ENCODE results near the gene CHMP4A. TPM values are rescaled to one million over a fixed set of nuclear protein-coding genes. Genes with fewer than 3 reads are reported as not detected.

CHMP4A gene
- total RNA-seq, 1 experiment from 2014 or later, result 88.6 TPM

GRCh38 chr14:24189460-24189859 is 23.8 kb downstream of the CHMP4A start:
- no peak overlapping the region for H3K4me3 Mint-ChIP-seq (ENCODE audit: unreplicated experiment)
- intact Hi-C loops (cut with micrococcal nuclease), result loop anchor here (2.0 kb wide), 1 partner anchor 23 kb away; the partner anchor contains the start of gene CHMP4A
- H3K27me3 Mint-ChIP-seq (ENCODE audit: insufficient read depth, unreplicated experiment), result no peaks in the 10 kb centered on the region
- ChIA-PET POLR2A (interaction anchor here (0.5 to 4.0 kb wide), 23 partner anchors 10 to 855 kb away, joined by 3 to 27 read pairs (median 4); partner anchors contain the start of genes CHMP4A, DCAF11, EMC9 and GMPR2), CTCF (interaction anchor here (0.7 to 7.0 kb wide), 4 partner anchors 10 to 120 kb away, joined by 3 to 51 read pairs (median 4); partner anchors contain the start of gene IRF9)
- H3K9me3 Mint-ChIP-seq (ENCODE audit: unreplicated experiment), result no peaks in the 10 kb centered on the region
- H3K4me1 Mint-ChIP-seq (ENCODE audit: insufficient read depth, unreplicated experiment), result peaks cover 18% of the 10 kb centered on the region
- H3K27ac Mint-ChIP-seq (ENCODE audit: low read depth, unreplicated experiment), result no peak overlapping the region
- peaks cover 63% of the 10 kb centered on the region for H3K36me3 Mint-ChIP-seq (ENCODE audit: insufficient read depth, unreplicated experiment)
- no peak for DNase-seq (ENCODE audit: unreplicated experiment)
- no peak for TF ChIP-seq CTCF (IDR thresholded peaks at IDR 0.05; ENCODE audit: unreplicated experiment)
- no TSS peak for BruUV-seq (replicated peaks)

GRCh38 chr14:24189059-24189375 is 24.3 kb downstream of the CHMP4A start:
- peaks cover 61% of the 10 kb centered on the region for H3K36me3 Mint-ChIP-seq (ENCODE audit: insufficient read depth, unreplicated experiment)
- no peak for TF ChIP-seq CTCF (IDR thresholded peaks at IDR 0.05; ENCODE audit: unreplicated experiment)
- ChIA-PET CTCF (interaction anchor here (0.6 to 7.0 kb wide), 7 partner anchors 10 to 121 kb away, joined by 3 to 51 read pairs (median 3); partner anchors contain the start of genes IRF9, LTB4R2 and REC8), POLR2A (interaction anchor here (0.6 to 4.0 kb wide), 22 partner anchors 9 to 868 kb away, joined by 3 to 27 read pairs (median 4); partner anchors contain the start of genes CHMP4A, CIDEB, DCAF11 and EMC9)
- H3K27ac Mint-ChIP-seq (ENCODE audit: low read depth, unreplicated experiment), result peak overlapping the region; percentile 84
- intact Hi-C loops (cut with micrococcal nuclease), result loop anchor here (2.0 kb wide), 1 partner anchor 24 kb away; the partner anchor contains the start of gene CHMP4A
- peaks cover 15% of the 10 kb centered on the region for H3K4me1 Mint-ChIP-seq (ENCODE audit: insufficient read depth, unreplicated experiment)
- no TSS peak for BruUV-seq (replicated peaks)
- no peaks in the 10 kb centered on the region for H3K9me3 Mint-ChIP-seq (ENCODE audit: unreplicated experiment)
- DNase-seq (ENCODE audit: unreplicated experiment), result no peak
- no peaks in the 10 kb centered on the region for H3K27me3 Mint-ChIP-seq (ENCODE audit: insufficient read depth, unreplicated experiment)
- H3K4me3 Mint-ChIP-seq (ENCODE audit: unreplicated experiment), result peak overlapping the region; percentile 81

GRCh38 chr14:24188251-24189058 is 24.8 kb downstream of the CHMP4A start, which contains the start of gene IPO4:
TSS of gene IPO4 (minus strand) at chr14:24188816. CDS start at chr14:24188787, 29 bp downstream.
- peak; percentile 97 for DNase-seq (ENCODE audit: unreplicated experiment)
- no peaks in the 10 kb centered on the region for H3K27me3 Mint-ChIP-seq (ENCODE audit: insufficient read depth, unreplicated experiment)
- TSS peak; percentile 56 for BruUV-seq (replicated peaks)
- H3K36me3 Mint-ChIP-seq (ENCODE audit: insufficient read depth, unreplicated experiment), result peaks cover 60% of the 10 kb centered on the region
- intact Hi-C loops (cut with micrococcal nuclease), result loop anchor here (2.0 kb wide), 1 partner anchor 24 kb away; the partner anchor contains the start of gene CHMP4A
- H3K9me3 Mint-ChIP-seq (ENCODE audit: unreplicated experiment), result no peaks in the 10 kb centered on the region
- peaks cover 12% of the 10 kb centered on the region for H3K4me1 Mint-ChIP-seq (ENCODE audit: insufficient read depth, unreplicated experiment)
- POLR2A ChIA-PET, result interaction anchor here (0.6 to 4.0 kb wide), 22 partner anchors 9 to 867 kb away, joined by 3 to 27 read pairs (median 4); partner anchors contain the start of genes CHMP4A, CIDEB, DCAF11 and EMC9
- peak within 1 kb of the TSS; percentile 81 for H3K4me3 Mint-ChIP-seq (ENCODE audit: unreplicated experiment)
- no peak for TF ChIP-seq CTCF (IDR thresholded peaks at IDR 0.05; ENCODE audit: unreplicated experiment)
- CTCF ChIA-PET, result interaction anchor here (0.6 to 7.0 kb wide), 8 partner anchors 9 to 122 kb away, joined by 3 to 51 read pairs (median 3); partner anchors contain the start of genes IRF9, LTB4R2 and REC8
- H3K27ac Mint-ChIP-seq (ENCODE audit: low read depth, unreplicated experiment), result peak within 1 kb of the TSS; percentile 84

GRCh38 chr14:24187539-24187915 is 25.8 kb downstream of the CHMP4A start:
- H3K4me3 Mint-ChIP-seq (ENCODE audit: unreplicated experiment), result peak overlapping the region; percentile 81
- H3K27me3 Mint-ChIP-seq (ENCODE audit: insufficient read depth, unreplicated experiment), result no peaks in the 10 kb centered on the region
- no TSS peak for BruUV-seq (replicated peaks)
- intact Hi-C loops (cut with micrococcal nuclease), result no loop called here
- no peak for DNase-seq (ENCODE audit: unreplicated experiment)
- peaks cover 57% of the 10 kb centered on the region for H3K36me3 Mint-ChIP-seq (ENCODE audit: insufficient read depth, unreplicated experiment)
- peaks cover 12% of the 10 kb centered on the region for H3K4me1 Mint-ChIP-seq (ENCODE audit: insufficient read depth, unreplicated experiment)
- no peaks in the 10 kb centered on the region for H3K9me3 Mint-ChIP-seq (ENCODE audit: unreplicated experiment)
- ChIA-PET POLR2A (interaction anchor here (1.1 to 4.0 kb wide), 4 partner anchors 8 to 78 kb away, joined by 3 to 25 read pairs (median 8); partner anchors contain the start of genes PSME2 and RNF31), CTCF (interaction anchor here (0.5 to 7.0 kb wide), 6 partner anchors 11 to 1234 kb away, joined by 3 to 51 read pairs (median 4); partner anchors contain the start of gene IRF9)
- no peak for TF ChIP-seq CTCF (IDR thresholded peaks at IDR 0.05; ENCODE audit: unreplicated experiment)
- H3K27ac Mint-ChIP-seq (ENCODE audit: low read depth, unreplicated experiment), result peak overlapping the region; percentile 84
